Neural cell (in vitro differentiated cells): Measurements from ENCODE around the gene TRABD2B. TPM values are rescaled to one million over a fixed set of nuclear protein-coding genes. Genes with fewer than 3 reads are reported as not detected.

Experiments
- H2AFZ ChIP-seq: fragments of 200-600, 300-800 bp; sonication (generic), shearing (Covaris generic); 2 replicates; pipeline ENCODE4 v1.6.0; 2014; ENCODE audit warnings: low read depth, mild to moderate bottlenecking, antibody characterized with exemption, low read length, moderate library complexity
- H3F3A ChIP-seq: fragments of 200-600 bp; shearing (Covaris generic); 2 replicates; pipeline ENCODE4 v1.6.1; 2016; ENCODE audit warnings: mild to moderate bottlenecking, moderate library complexity, mixed read lengths, antibody characterized with exemption, low read length; ENCODE audit not compliant: insufficient read depth, poor library complexity, severe bottlenecking
- H3K27ac ChIP-seq: fragments of 200-600, 300-800 bp; sonication (generic), shearing (Covaris generic); 2 replicates; pipeline ENCODE4 v1.5.1; 2014; ENCODE audit warnings: mild to moderate bottlenecking, low read length, moderate library complexity
- H3K27me3 ChIP-seq: fragments of 300-800, 200-600 bp; sonication (generic), shearing (Covaris generic); 2 replicates; pipeline ENCODE4 v1.6.0; 2014; ENCODE audit warnings: mild to moderate bottlenecking, low read depth, low read length, moderate library complexity; ENCODE audit not compliant: insufficient read depth
- H3K36me3 ChIP-seq: fragments of 300-800, 200-600 bp; sonication (generic), shearing (Covaris generic); 2 replicates; pipeline ENCODE4 v1.5.1; 2014; ENCODE audit warnings: mild to moderate bottlenecking, antibody characterized with exemption, low read length, moderate library complexity; ENCODE audit not compliant: insufficient read depth
- H3K4me2 ChIP-seq: fragments of 300-800, 200-600 bp; sonication (generic), shearing (Covaris generic); 2 replicates; pipeline ENCODE4 v1.6.0; 2014; ENCODE audit warnings: mild to moderate bottlenecking, low read length
- H3K4me3 ChIP-seq: fragments of 300-800, 200-600 bp; sonication (generic), shearing (Covaris generic); 2 replicates; pipeline ENCODE4 v1.5.1; 2014; ENCODE audit warnings: mild to moderate bottlenecking, low read length, moderate library complexity
- H3K79me2 ChIP-seq: fragments of 200-600 bp; shearing (Covaris generic); replicated peaks from 2 replicates; pipeline ENCODE4 v1.6.0; 2014; ENCODE audit warnings: mild to moderate bottlenecking, low read length, moderate library complexity; ENCODE audit not compliant: insufficient read depth
- H3K9ac ChIP-seq: fragments of 300-800, 200-600 bp; sonication (generic), shearing (Covaris generic); 2 replicates; pipeline ENCODE4 v1.6.1; 2016; ENCODE audit warnings: mild to moderate bottlenecking, low read length, mixed read lengths
- H3K9me2 ChIP-seq: fragments of 200-600 bp; shearing (Covaris generic); 2 replicates; pipeline ENCODE4 v1.6.1; 2016; ENCODE audit warnings: mild to moderate bottlenecking, low read length, mixed read lengths; ENCODE audit not compliant: insufficient read depth
- H3K9me3 ChIP-seq: fragments of 200-600, 300-800 bp; sonication (generic), shearing (Covaris generic); 2 replicates; pipeline ENCODE4 v1.6.1; 2016; ENCODE audit warnings: mild to moderate bottlenecking, mixed run types, low read length, moderate library complexity, mixed read lengths
- H4K20me1 ChIP-seq: fragments of 200-600 bp; shearing (Covaris generic); 2 replicates; pipeline ENCODE4 v1.6.1; 2016; ENCODE audit warnings: mild to moderate bottlenecking, mixed run types; ENCODE audit not compliant: insufficient read depth
- CTCF ChIP-seq: fragments of 450-650 bp; IDR thresholded peaks from 2 replicates; pipeline ENCODE4 v1.5.1; 2014; ENCODE audit warnings: antibody characterized with exemption, mild to moderate bottlenecking, moderate library complexity; ENCODE audit not compliant: poor library complexity, severe bottlenecking
- EP300 ChIP-seq: fragments of 450-650 bp; conservative IDR thresholded peaks from 2 replicates; pipeline ENCODE4 v1.6.1; 2014; ENCODE audit warnings: antibody characterized with exemption, mild to moderate bottlenecking, moderate library complexity; ENCODE audit not compliant: poor library complexity, severe bottlenecking
- EZH2 ChIP-seq: fragments of 200-600, 300-800 bp; shearing (Covaris generic), sonication (generic); IDR thresholded peaks from 2 replicates; pipeline ENCODE4 v1.6.1; 2014; ENCODE audit warnings: antibody characterized with exemption, low read length, borderline replicate concordance, mild to moderate bottlenecking; ENCODE audit not compliant: insufficient read depth, poor library complexity, severe bottlenecking
- MXI1 ChIP-seq: fragments of 450-650 bp; conservative IDR thresholded peaks from 2 replicates; pipeline ENCODE4 v1.6.1; 2014; ENCODE audit warnings: antibody characterized with exemption, mild to moderate bottlenecking; ENCODE audit not compliant: poor library complexity, severe bottlenecking
- POLR2AphosphoS5 ChIP-seq: IDR thresholded peaks from 2 replicates; pipeline ENCODE4 v1.6.1; 2012
- RAD21 ChIP-seq: fragments of 450-650 bp; conservative IDR thresholded peaks from 2 replicates; pipeline ENCODE4 v1.6.1; 2014; ENCODE audit warnings: antibody characterized with exemption, mild to moderate bottlenecking, moderate library complexity
- REST ChIP-seq: IDR thresholded peaks from 2 replicates; pipeline ENCODE4 v1.6.1; 2012; ENCODE audit warnings: borderline replicate concordance
- SMC3 ChIP-seq: fragments of 450-650 bp; conservative IDR thresholded peaks from 2 replicates; pipeline ENCODE4 v1.6.1; 2014; ENCODE audit warnings: antibody characterized with exemption, mild to moderate bottlenecking, moderate library complexity; ENCODE audit not compliant: poor library complexity
- TAF1 ChIP-seq: IDR thresholded peaks from 2 replicates; pipeline ENCODE4 v1.6.1; 2012; ENCODE audit warnings: low read depth
- polyA plus RNA-seq: library from polyadenylated mRNA; depleted of rRNA; stranded (reverse); fragments of >200 nt; gene quantifications from 2 replicates; pipeline ENCODE4 v1.2.3, GENCODE V29; 2014

TRABD2B gene
- polyA plus RNA-seq, 1 donor from 2014 or later = 0.02 TPM

GRCh38 chr1:47727051-47727696 lies 270.0 kb downstream of the TRABD2B start:
- TF ChIP-seq EP300 = no peak
- no peak for TF ChIP-seq TAF1
- TF ChIP-seq MXI1 = no peak
- TF ChIP-seq RAD21 = no peak
- no peak for TF ChIP-seq POLR2AphosphoS5
- TF ChIP-seq REST = no peak
- TF ChIP-seq EZH2 = no peak
- no peak for TF ChIP-seq CTCF
- TF ChIP-seq SMC3 = no peak
- H3K27me3 ChIP-seq = peaks cover 57% of the 10 kb centered on the region

GRCh38 chr1:47725992-47726855 lies 271.0 kb downstream of the TRABD2B start:
- Histone ChIP-seq H4K20me1 (no peaks in the 10 kb centered on the region), H2AFZ (no peak overlapping the region), H3K4me3 (peak overlapping the region; percentile 53), H3K9me3 (no peaks in the 10 kb centered on the region), H3K9ac (no peak overlapping the region), H3F3A (no peaks in the 10 kb centered on the region), H3K9me2 (no peaks in the 10 kb centered on the region), H3K36me3 (no peaks in the 10 kb centered on the region), H3K27ac (no peak overlapping the region), H3K27me3 (peaks cover 66% of the 10 kb centered on the region), H3K4me2 (no peak overlapping the region), H3K79me2 (no peaks in the 10 kb centered on the region)
- TF ChIP-seq EP300 (no peak), TAF1 (no peak), REST (no peak), POLR2AphosphoS5 (no peak), MXI1 (no peak), EZH2 (no peak), CTCF (peak; percentile 94), SMC3 (peak; percentile 96), RAD21 (peak; percentile 90)

More at GRCh38 chr1:47727051-47727696, 270.0 kb downstream of the TRABD2B start:
- no peak overlapping the region for H3K4me2 ChIP-seq
- H4K20me1 ChIP-seq = no peaks in the 10 kb centered on the region
- H2AFZ ChIP-seq = no peak overlapping the region
- no peaks in the 10 kb centered on the region for H3F3A ChIP-seq
- no peak overlapping the region for H3K4me3 ChIP-seq
- no peaks in the 10 kb centered on the region for H3K9me2 ChIP-seq
- no peak overlapping the region for H3K9ac ChIP-seq
- H3K36me3 ChIP-seq = no peaks in the 10 kb centered on the region
- no peak overlapping the region for H3K27ac ChIP-seq
- no peaks in the 10 kb centered on the region for H3K79me2 ChIP-seq
- no peaks in the 10 kb centered on the region for H3K9me3 ChIP-seq
